Kidney epithelial cell (primary cell): Measurements from ENCODE around the gene CIB1. TPM values are rescaled to one million over a fixed set of nuclear protein-coding genes. Genes with fewer than 3 reads are reported as not detected.

Source experiments
- DNase-seq: peaks from one replicate; pipeline ENCODE4 v3.0.0-alpha.2; 2010; ENCODE audit warnings: low read depth
- H3K27me3 ChIP-seq: 2 replicates; pipeline ENCODE4 v1.6.0; 2011; ENCODE audit warnings: low read length; ENCODE audit not compliant: control insufficient read depth, insufficient read depth
- H3K36me3 ChIP-seq: 2 replicates; pipeline ENCODE4 v1.5.1; 2011; ENCODE audit warnings: low read length; ENCODE audit not compliant: control insufficient read depth, insufficient read depth
- H3K4me3 ChIP-seq: 2 replicates; pipeline ENCODE4 v1.5.1; 2011; ENCODE audit warnings: low read depth, mild to moderate bottlenecking, control low read depth, low read length
- CTCF ChIP-seq: IDR thresholded peaks from 2 replicates; pipeline ENCODE4 v1.5.1; 2011; ENCODE audit warnings: mild to moderate bottlenecking, moderate library complexity, low read length, control low read depth, inconsistent platforms; ENCODE audit not compliant: insufficient read depth, poor library complexity, severe bottlenecking
- total RNA-seq: library from RNA; depleted of rRNA; stranded (reverse); fragments of >200 nt; gene quantifications from 2 replicates; pipeline ENCODE4 v1.2.3, GENCODE V29; 2015

The CIB1 gene
- total RNA-seq, 1 donor from 2014 or later, result 33.6 TPM

- Histone ChIP-seq H3K4me3 (no peak overlapping the region), H3K27me3 (no peaks in the 10 kb centered on the region), H3K36me3 (peaks cover 1% of the 10 kb centered on the region)
- no peak for DNase-seq
- TF ChIP-seq CTCF, result no peak
Observed at GRCh38 chr15:90213818-90214204, 19.9 kb downstream of the CIB1 start.

GRCh38 chr15:90213122-90213817 is 20.5 kb downstream of the CIB1 start:
- Histone ChIP-seq H3K4me3 (no peak overlapping the region), H3K27me3 (no peaks in the 10 kb centered on the region), H3K36me3 (peaks cover 1% of the 10 kb centered on the region)
- no peak for DNase-seq
- TF ChIP-seq CTCF, result no peak

GRCh38 chr15:90212221-90213098 is 21.3 kb downstream of the CIB1 start:
- Histone ChIP-seq H3K27me3 (no peaks in the 10 kb centered on the region), H3K4me3 (no peak overlapping the region), H3K36me3 (peaks cover 1% of the 10 kb centered on the region)
- no peak for DNase-seq
- TF ChIP-seq CTCF, result no peak

GRCh38 chr15:90211440-90212143 is 22.1 kb downstream of the CIB1 start:
- Histone ChIP-seq H3K36me3 (peaks cover 1% of the 10 kb centered on the region), H3K27me3 (no peaks in the 10 kb centered on the region), H3K4me3 (no peak overlapping the region)
- no peak for TF ChIP-seq CTCF
- DNase-seq, result peak; percentile 73

GRCh38 chr15:90211009-90211408 is 22.7 kb downstream of the CIB1 start:
- DNase-seq, result no peak
- Histone ChIP-seq H3K36me3 (peaks cover 1% of the 10 kb centered on the region), H3K27me3 (no peaks in the 10 kb centered on the region), H3K4me3 (no peak overlapping the region)
- no peak for TF ChIP-seq CTCF
